HG03045 (cell line): ENCODE measurements around the gene ENTPD6.

Experiments
- ATAC-seq: cut with Tn5 transposase; IDR thresholded peaks from one replicate; pipeline ENCODE4 v1.9.1; 2021; ENCODE audit warnings: mild to moderate bottlenecking, moderate library complexity; ENCODE audit not compliant: unreplicated experiment

ENTPD6 gene

GRCh38 chr20:25187635-25188034, 7.9 kb upstream of the ENTPD6 start:
- ATAC-seq = no peak

GRCh38 chr20:25188218-25188617, 7.3 kb upstream of the ENTPD6 start:
- no peak for ATAC-seq

- ATAC-seq = no peak
These were observed 4.5 kb upstream of the ENTPD6 start for GRCh38 chr20:25191051-25191450.

- ATAC-seq = no peak
These were observed 3.8 kb upstream of the ENTPD6 start for GRCh38 chr20:25191689-25192088.

GRCh38 chr20:25193843-25194242, 1.7 kb upstream of the ENTPD6 start:
- no peak for ATAC-seq

- ATAC-seq = no peak
These were observed 1.1 kb upstream of the ENTPD6 start for GRCh38 chr20:25194333-25194972.

- ATAC-seq = no peak
These were observed 662 bp downstream of the ENTPD6 start for GRCh38 chr20:25195962-25196785.

GRCh38 chr20:25196786-25197120, 1.2 kb downstream of the ENTPD6 start:
- no peak for ATAC-seq

- no peak for ATAC-seq
These were observed 1.8 kb downstream of the ENTPD6 start for GRCh38 chr20:25197183-25197869.

- no peak for ATAC-seq
These were observed 2.3 kb downstream of the ENTPD6 start for GRCh38 chr20:25197870-25198190.

GRCh38 chr20:25198663-25199383, 3.3 kb downstream of the ENTPD6 start:
- no peak for ATAC-seq

GRCh38 chr20:25199473-25200260, 4.2 kb downstream of the ENTPD6 start:
- no peak for ATAC-seq

- ATAC-seq = no peak
These were observed 7.6 kb downstream of the ENTPD6 start for GRCh38 chr20:25203089-25203488.

- no peak for ATAC-seq
These were observed 8.4 kb downstream of the ENTPD6 start for GRCh38 chr20:25203871-25204320.

GRCh38 chr20:25204550-25205276, 9.2 kb downstream of the ENTPD6 start:
- no peak for ATAC-seq

GRCh38 chr20:25205277-25206062, 10.0 kb downstream of the ENTPD6 start:
- ATAC-seq = no peak

GRCh38 chr20:25206063-25206403, 10.5 kb downstream of the ENTPD6 start:
- ATAC-seq = no peak

- ATAC-seq = no peak
These were observed 11.0 kb downstream of the ENTPD6 start for GRCh38 chr20:25206548-25206947.
